Body of pancreas (tissue), 4 donors: Measurements from ENCODE around the gene CDKAL1.

Experiments used
- POLR2A ChIP-seq, 3 donors: fragments of 450-650 bp; IDR thresholded peaks; one replicate each; pipeline ENCODE4 v1.6.1; 2016; ENCODE audit warnings: antibody characterized with exemption in 3 of 3, mild to moderate bottlenecking in 2 of 3
- TF ChIP-seq, protein P1 (sequence below), 7 experiments: fragments of 450-650 bp in 4 of 7; fragments of 200-600 bp in 3 of 7; sonication (generic) in 3 of 7; IDR thresholded peaks; one replicate each; pipeline ENCODE4 v1.5.1; 2016 to 2019; ENCODE audit warnings: antibody characterized with exemption in 7 of 7

DNA sequence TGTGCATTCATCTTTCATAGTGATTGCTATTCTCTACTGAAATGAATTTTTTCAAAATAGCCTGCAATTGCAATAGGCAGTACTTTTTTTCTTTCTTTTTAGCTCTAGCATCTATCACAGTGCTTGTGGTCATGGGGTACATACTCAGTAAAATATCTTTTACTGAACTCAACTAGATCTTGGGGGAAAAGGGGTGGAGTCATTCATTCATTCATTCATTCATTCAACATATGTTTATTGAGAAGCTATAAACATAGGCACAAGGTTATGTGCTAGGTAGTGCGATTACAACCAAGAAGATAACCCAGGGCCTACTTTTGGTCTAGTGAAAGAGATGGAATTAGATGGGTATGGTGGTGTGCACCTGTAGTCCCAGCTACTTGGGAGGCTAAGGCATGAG, 1.4 kb upstream of the CDKAL1 start:
- TF ChIP-seq, protein P1, sequence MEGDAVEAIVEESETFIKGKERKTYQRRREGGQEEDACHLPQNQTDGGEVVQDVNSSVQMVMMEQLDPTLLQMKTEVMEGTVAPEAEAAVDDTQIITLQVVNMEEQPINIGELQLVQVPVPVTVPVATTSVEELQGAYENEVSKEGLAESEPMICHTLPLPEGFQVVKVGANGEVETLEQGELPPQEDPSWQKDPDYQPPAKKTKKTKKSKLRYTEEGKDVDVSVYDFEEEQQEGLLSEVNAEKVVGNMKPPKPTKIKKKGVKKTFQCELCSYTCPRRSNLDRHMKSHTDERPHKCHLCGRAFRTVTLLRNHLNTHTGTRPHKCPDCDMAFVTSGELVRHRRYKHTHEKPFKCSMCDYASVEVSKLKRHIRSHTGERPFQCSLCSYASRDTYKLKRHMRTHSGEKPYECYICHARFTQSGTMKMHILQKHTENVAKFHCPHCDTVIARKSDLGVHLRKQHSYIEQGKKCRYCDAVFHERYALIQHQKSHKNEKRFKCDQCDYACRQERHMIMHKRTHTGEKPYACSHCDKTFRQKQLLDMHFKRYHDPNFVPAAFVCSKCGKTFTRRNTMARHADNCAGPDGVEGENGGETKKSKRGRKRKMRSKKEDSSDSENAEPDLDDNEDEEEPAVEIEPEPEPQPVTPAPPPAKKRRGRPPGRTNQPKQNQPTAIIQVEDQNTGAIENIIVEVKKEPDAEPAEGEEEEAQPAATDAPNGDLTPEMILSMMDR (IDR thresholded peaks at IDR 0.05) = no peak
- no peak for TF ChIP-seq POLR2A (IDR thresholded peaks at IDR 0.05)
